HG03520 (cell line): Measurements from ENCODE around the gene ANXA3.

ENCODE experiments used
- ATAC-seq: cut with Tn5 transposase; IDR thresholded peaks from one replicate; pipeline ENCODE4 v1.9.1; 2021; ENCODE audit warnings: mild to moderate bottlenecking, moderate library complexity; ENCODE audit not compliant: unreplicated experiment

Gene ANXA3

DNA sequence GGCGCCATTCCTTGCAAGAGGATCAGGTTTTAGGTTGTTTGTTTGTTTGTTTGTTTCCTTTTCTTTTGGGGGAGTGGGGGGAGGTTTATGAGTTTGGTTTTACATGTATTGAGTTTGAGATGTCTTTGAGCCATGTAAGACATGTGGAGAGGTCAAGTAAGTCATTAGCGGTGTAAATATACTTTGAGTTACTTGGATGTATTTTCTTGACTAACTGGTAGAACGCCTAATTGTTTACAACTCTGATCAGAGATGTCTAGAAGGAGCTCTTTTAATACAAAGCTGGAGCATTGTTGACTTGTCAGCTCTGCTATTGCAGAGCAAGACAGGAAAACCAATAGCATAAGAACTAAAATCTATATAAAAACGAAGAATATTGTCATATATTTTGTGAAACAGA, 57.1 kb downstream of the ANXA3 start:
- ATAC-seq: no peak

DNA sequence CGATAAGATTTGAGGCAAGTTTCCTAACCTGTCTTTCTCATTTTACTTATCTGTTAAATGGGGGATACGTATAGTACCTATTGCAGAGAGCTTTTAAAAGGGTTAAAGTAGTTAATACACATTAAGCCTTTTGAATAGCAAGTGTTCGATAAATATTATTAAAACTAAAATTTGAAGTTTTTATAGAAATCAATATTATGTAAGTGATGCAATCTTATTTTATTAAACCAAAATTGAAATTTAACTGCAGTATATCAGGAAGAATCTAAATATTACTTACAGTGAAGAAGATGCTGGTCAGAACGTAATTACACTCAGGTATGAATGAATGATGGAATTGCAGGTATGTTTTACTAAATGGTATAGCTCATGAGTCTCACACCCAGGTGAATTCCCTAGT, 58.0 kb downstream of the ANXA3 start:
- ATAC-seq: no peak

DNA sequence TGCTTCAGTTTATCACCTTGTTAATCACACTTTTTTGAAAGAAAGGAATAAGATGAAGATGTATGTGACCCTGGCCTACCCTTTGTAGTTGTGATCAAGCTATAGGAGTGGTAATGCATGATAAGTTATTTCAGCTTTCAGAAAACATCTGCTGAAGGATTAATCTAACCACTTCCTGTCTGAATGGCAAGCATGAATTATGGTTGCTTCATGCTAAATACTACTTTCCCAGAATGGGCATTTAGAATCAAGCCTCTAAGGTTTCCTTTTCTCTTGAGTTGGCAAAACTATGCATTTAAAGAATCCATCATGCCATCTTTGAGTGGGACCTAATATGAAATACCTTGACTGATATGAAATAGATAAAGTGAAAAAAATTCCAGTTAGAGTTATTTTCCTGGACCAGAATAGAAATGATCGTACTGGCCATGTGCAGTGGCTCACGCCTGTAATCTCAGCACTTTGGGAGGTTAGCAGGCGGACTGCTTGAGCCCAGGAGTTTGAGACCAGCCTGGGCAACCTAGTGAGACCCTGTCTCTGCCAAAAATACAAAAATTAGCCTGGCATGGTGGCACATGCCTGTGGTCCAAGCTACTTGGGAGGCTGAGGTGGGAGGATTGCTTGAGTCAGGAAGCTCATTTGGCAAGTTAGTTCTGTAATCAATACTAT, 59.1 kb downstream of the ANXA3 start:
- no peak for ATAC-seq

DNA sequence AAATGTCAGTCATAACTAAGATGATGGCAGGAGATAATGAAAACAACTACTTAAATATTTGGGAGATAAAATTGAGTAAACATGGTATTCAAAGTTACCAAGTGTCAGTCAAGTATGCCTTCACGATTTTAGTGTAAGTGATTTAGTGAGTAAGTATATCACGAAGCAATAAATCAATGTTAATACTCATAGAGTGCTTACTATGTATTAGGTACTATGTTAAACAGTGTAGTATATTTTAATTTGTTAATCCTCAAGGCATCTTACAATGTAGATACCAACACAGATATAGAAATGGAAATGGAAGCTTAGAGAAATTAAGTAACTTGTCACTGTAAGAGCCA, 59.6 kb downstream of the ANXA3 start:
- ATAC-seq: no peak

DNA sequence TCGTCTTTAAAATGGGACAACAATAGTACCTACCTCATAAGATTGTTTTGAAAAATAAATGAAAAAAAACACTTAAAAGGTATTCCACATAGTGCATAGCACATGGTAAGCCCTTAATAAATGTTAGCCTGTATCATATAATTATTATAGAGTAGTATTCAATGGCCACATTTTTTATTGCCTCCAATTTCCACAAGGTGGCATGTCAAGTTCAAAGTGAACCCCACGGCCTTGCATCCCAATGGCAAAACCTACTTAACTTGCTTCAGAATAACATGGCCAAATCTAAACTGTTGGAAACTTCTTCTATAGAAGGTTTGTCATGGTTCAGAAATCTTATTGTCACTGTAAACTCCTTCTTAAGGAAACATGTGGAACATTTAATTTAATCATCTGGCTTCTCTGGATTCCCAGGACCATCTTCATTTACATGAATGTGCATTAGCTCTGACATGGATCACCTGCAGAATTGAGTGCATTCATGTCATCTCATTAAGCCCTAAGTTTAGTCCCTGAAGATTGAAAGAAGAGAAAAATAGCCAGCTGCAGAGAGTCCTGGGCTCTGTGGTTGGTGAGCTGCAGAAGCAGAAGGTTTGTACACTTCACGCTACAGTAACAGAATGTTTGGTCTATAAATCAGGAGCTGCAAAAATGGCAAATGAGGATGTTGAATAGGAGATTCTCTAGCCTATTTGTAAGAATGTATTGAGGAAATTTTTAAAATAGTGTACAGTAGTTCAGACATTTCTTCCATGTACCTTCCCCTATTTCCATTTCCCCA, 61.0 kb downstream of the ANXA3 start:
- no peak for ATAC-seq

DNA sequence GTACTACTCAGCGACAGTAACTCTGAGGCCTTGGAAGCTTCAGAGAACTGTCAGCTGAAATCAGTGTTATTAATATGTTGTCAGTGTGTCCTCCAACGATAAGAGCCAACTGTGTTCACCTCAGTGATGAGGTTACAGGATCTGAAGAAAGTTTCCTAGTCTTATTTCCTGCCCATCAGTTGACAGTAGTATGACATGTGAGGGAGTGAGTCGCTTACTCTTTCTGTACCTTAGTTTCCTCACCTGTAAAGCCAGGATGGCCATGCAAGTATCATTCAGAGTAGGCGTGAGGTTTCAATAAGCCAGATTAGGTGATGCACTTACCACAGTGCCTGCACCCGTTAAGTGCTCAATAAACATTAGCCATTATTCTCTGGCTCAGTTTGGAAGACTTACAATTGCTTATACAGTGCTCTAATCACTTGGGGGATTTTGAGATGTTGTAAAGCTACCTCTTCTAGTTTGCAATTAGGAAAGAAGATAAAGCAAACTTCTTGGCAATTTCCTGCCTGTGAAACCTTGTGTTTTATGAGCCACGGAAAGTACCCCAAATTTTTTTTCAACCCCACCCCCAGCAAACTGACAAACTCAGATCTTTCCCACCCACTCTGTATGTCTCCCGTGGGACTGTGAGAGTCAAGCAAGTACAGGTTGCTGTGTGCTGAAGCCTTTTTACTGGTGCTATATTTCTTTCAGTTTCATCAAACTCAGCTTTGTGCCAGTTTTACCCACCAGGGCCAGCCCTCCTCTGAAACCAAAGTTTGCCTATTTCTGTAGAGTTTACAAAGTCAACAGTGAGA, 62.2 kb downstream of the ANXA3 start:
- ATAC-seq: peak; percentile 60

DNA sequence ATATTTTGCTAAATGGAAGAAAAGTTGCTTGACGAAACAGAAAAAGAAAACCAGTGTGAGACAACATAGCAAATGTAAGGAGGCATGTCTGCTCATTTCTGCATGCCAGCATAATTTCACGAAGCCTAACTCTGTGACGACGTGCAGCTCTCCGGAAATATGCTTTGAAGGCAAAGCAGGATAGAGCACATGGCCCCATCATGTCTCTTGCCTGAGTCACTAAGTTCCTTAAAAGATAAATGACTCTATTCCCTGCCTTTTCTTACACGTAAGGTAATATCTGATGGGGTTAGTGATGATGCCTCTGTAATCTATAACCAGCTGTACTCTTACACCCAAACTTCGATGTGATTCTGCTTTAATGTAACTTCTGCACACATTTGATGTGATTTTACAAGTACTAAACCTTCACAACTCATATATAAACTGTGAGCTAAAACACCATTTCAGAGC, 64.5 kb downstream of the ANXA3 start:
- ATAC-seq: no peak

DNA sequence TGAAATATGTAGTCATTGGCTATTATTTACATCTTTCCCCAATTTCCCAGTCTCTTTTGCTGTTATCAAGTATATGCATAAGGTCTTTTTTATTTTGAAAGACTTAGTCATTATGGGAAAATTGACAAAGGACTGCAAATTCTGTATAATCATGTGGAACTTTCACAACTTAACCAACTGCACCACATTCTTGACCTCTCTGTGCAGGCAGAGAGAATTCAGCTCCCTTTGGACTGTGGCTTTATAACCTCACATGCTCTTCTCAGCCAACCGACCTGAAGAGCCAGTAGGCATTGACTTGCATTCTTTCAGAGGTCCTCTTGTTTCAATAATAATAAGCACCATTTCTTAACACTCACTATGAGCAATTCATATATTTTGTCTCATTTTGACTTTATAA, 66.9 kb downstream of the ANXA3 start:
- no peak for ATAC-seq

DNA sequence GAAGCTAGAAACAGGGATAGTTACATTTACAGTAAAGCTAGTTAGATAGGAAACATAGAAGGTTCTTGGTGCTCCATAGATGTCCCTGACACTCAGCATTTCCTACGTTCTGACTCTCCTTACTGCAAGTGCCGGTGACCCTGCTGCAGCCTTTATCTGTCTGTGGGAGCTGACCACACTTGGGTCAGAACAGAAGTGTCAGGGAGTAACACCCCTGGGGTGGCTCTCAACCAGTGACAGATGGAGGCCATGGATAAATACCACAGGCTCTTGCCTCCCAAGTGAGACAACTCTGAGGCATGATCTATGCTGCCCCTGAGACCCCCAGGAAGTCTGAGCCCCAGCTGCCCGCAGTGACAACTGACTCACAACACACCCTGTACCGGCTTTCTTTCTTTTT, 69.8 kb downstream of the ANXA3 start:
- no peak for ATAC-seq

DNA sequence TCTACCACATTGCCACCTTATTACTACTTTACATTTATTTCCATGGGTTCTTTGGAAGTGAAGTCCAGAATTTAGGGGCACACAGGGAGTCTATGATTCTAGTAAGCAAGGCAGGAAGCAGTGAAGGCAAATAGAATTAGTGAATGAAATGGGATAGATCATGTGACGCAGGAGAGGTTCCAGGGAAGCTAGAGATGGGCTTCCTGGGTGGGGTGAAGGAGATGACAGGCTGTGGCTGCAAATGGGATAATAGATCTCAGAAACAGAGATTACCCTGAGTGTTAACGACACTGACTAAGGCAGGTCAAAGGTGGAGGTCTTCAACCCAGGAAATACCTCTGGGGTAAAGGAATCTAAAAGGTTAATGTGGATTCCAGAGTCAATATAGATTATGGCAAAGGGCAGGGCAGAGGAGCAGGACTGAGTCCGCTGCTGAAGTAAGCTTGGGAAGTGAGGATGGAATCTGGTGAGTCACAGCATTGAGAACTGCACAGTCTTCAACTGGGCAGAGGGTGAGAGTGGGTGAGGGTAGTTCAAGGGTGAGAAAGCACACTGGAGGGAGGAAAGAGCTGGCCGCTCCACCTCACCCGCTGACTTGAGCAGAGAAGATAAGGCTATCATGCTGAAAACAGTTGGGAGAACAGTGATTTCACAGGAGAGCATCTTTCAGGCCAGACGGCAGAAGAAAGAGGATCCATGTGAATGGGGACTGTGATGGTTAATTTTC, 70.8 kb downstream of the ANXA3 start:
- no peak for ATAC-seq

DNA sequence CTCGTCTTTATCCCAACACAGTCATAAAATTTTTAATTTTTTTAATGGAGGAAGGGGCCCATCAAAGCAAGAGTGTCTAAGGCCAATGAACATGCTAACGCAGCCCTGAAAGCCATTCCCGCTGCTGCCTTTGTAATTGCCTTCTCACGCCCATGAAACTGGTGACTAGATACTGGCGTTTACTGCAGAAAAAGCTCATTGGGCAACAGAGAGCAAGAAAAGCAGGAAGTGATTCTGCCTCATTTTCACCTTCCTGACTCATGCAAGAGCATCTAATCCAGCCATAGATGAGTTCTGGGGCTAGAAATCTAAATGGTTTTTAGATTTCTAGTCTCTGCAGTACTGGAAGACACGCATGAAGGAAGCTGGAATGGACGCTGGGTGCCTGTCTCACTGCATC, 72.5 kb downstream of the ANXA3 start:
- no peak for ATAC-seq

DNA sequence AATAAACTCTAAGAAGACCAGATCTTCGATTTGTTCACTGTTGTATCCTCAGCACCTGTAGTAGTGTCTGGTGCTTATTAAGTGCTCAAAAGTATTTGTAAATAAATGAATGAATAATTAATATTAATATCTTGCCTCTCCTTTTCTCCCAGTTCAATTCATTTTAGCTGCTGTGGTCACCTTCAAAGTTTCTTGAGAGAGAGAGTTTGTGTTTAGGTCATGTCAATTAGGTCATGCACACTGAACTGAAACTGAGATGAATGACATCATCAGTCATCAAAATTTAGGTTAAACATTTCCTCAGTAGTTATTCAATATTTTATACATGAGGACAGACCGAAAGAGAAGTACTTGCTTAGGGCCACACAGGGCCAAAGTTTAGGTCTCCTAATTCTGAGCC, 73.5 kb downstream of the ANXA3 start:
- no peak for ATAC-seq

DNA sequence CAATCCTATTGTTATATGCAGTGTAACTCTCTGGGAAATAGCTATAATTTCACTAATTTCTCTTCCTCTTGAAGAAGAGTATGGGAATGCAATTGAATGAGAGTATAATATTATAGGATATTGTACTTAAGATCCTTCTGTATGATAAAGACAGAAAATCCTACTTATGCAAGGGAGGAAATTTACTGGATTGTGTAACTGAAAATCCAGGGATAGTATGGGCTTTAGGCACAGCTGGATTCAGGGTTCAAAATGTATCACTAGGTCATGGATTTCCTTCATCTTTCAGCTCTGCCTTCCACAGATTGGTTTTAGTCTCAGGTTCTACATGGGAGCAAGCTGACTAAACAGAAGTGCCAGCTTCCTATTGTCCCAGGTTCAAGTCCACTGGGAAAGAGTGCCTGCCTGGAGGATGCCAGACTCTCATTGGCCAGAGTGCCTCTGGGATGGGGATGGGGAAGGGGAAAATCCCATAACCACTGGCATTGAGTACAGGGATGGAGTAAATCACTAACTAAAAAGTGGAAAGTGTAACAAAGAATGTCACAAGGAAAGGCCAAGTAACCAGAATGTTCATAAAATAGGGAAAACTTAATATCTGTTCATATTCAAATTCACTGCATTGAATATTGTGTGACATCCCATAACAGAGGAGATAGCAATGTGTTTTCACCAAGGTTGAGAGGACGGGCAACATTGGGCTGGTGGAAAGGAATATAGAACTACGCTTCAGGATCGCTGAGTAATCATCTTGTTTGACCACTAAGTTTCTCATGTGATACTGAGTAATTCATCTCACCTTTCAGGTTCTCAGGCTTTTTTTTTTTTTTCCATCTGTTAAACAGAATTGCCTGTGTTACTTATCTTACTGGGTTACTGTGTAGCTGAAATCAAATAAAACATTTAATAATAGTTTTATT, 75.7 kb downstream of the ANXA3 start:
- no peak for ATAC-seq

DNA sequence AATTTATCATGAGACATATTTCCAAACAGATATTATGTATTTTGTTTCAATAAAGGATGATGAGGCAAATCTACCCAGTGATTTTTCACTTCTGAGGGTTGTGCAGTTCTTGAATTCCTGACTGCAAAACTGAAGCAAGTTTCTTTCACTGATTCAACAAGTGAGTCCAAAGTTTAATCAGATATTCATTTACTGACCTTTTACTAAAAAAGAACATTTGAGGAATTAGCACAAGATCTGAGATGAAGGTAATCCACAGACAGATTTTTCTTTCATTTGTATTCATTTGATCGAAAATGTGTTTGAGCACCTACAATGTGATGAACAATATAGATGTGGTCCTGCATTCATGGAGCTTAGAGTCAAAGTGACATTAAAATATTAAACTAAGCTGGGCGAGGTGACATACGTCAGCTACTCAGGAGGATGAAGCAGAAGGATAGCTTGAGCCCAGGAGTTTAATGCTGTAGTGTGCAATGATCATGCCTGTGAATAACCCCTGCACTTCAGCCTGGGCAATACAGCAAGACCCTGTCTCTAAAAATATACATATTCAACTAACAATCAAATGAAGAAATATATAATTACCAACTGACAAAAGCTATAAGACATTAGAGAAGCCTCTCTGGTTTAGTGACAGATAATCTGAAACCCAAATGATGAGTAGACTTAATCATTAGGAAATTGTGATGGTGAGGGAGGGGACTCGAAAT, 76.6 kb downstream of the ANXA3 start:
- no peak for ATAC-seq

DNA sequence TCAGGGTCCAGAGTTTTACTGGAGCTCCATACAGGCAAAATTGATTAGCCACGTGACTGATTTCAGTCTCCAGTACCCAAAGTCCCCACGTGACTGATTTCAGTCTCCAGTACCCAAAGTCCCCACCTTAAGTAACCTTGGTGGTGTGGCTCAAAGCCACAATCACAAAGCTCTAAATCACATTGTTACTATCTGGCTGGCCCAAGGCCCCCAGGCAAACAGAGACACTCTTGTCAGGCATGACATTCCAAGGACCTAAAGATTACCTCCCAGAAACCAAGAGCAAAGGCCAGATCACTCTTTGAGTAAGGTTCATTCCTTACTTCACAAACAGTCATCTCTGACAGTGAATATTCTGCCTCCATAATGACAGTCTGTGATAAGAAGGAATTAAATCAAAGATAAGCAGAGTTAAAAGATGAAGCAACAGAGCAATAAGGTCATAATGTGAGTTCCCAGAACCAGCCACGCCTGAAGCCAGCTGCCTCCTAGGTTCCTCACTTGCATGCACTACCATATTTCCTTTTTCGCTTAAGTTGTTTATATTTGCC, 78.5 kb downstream of the ANXA3 start:
- no peak for ATAC-seq

DNA sequence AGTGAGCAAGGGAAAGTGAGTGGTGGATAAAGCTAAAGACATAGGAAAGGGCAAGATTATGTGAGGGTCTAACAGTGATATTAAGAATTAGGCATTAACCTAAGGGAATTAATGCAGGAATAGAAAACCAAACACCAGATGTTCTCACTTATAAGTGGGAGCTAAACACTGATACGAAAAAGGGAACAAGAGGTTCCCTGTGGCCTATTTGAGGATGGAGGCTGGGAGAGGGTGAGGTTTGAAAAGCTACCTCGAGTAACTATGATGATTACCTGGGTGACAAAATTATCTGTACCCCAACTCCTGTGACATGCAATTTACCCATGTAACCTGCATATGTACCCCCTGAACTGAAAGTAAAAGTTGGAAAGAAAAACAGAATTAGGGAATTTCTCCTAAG, 79.0 kb downstream of the ANXA3 start:
- no peak for ATAC-seq

DNA sequence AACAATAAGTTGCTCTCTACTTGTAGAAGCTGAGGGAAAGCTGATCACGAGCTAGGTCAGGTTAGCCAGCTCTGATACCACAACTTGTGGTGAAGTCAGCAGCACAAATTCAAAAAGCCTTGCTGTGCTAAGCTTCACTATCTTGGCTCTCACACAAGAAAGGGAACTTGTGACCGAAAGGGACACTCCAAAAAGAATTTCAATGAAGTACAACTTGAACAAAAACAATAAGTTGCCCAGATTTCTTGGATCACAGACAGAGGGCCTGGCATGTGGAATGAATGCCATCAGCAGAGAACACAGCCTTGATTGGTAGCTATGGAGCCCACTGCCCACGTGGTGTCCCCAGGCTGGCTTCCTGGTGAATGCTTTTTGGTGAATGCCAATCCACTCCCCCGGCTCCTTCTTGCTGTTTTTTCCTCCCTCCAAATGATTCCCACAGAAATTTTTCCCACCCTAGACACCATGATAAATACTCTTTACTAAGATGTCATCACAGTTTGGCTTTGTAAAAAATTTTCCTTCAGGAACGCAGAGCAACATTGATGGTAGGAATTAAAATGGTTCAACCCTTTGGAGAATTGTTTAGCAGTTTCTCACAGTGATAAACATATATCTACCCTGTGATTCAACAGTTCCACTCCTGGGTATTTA, 82.6 kb downstream of the ANXA3 start:
- no peak for ATAC-seq

DNA sequence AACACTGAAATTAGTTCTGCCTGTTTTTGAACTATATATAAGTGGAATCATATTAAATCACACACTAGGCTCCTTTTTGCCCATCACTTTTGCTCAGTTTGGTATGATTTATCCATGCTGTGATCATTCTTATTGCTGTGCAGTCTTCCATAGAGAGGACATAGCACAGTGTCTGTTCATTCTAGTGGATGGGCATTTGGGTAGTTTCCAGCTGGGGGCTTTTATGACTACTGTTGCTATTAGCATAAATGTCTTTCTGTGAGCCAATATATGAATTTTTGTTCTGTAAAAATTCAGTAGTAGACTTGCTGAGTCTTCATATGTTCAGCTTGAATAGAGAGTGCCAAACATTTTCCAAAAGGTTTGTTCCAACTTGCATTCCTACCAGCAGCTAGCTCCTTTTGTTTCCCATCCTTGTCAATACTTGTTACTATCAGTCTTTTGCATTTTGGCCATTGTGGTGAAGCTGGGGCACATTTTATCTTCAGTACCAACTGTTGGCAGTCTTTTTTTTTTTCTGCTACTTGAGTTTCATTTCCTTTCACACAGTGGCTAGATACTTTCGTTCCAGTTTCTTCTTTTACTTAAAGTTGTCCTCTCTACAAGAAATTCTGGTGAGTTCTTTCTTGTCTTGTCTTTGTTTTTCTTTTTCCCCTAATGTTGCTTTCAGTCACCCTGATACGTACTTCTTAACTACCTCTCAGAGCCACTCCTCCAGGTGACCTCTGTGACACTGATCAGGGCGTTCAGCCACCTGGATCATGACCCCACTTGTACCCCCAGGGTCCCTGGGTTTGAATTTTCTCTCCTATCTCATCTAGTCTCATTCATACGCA, 87.0 kb downstream of the ANXA3 start:
- peak; percentile 66 for ATAC-seq
